SK-N-SH (cell line): Measurements from ENCODE around the gene KCNJ15. TPM values are rescaled to one million over a fixed set of nuclear protein-coding genes. Genes with fewer than 3 reads are reported as not detected.

Experiments
- CTCF ChIA-PET: fragments of 300-600, 350-600 bp; formaldehyde crosslinking; extraction: SDS; loops from one replicate; lab custom pipeline; 2021; lab: Yijun Ruan, JAX
- POLR2A ChIA-PET: fragments of 350-600 bp; sonication (Branson Sonifier 250); formaldehyde crosslinking; extraction: SDS; loops from one replicate; lab custom pipeline; 2020; ENCODE audit warnings: antibody characterized with exemption, inconsistent platforms; lab: Yijun Ruan, JAX
- DNase-seq: peaks from one replicate; pipeline ENCODE4 v3.0.0; 2012
- H2AFZ ChIP-seq: fragments of 200-600 bp; sonication (generic); 2 replicates; pipeline ENCODE4 v1.8.1; 2016; ENCODE audit warnings: antibody characterized with exemption, mild to moderate bottlenecking, low read depth
- H3F3A ChIP-seq: fragments of 200-600 bp; sonication (generic); replicated peaks from 2 replicates; pipeline ENCODE3; 2016; ENCODE audit warnings: antibody characterized with exemption, mild to moderate bottlenecking; ENCODE audit not compliant: insufficient read depth
- H3K27ac ChIP-seq, 2 experiments: fragments of 200-500 bp in 1 of 2; fragments of 200-600 bp in 1 of 2; sonication (Bioruptor generic) in 1 of 2; sonication (generic), shearing (Covaris generic) in 1 of 2; 2 replicates each; pipeline versions ENCODE4 v1.5.1 to v1.6.1; 2014 to 2016; ENCODE audit warnings: low read depth in 2 of 2, inconsistent platforms in 1 of 2, low read length in 1 of 2, mild to moderate bottlenecking in 1 of 2, mixed read lengths in 1 of 2
- H3K27me3 ChIP-seq: fragments of 200-600 bp; sonication (generic), shearing (Covaris generic); 2 replicates; pipeline ENCODE4 v1.6.1; 2016; ENCODE audit warnings: mixed run types; ENCODE audit not compliant: insufficient read depth
- H3K36me3 ChIP-seq, 2 experiments: fragments of 200-500 bp in 1 of 2; fragments of 200-600 bp in 1 of 2; sonication (Bioruptor generic) in 1 of 2; sonication (generic) in 1 of 2; replicated peaks in 1 of 2; 2 replicates each; pipeline versions ENCODE3 to v1.5.1; 2014 to 2016; ENCODE audit warnings: low read length in 1 of 2, mild to moderate bottlenecking in 1 of 2; ENCODE audit not compliant: insufficient read depth in 2 of 2, control insufficient read depth in 1 of 2
- H3K4me1 ChIP-seq, 2 experiments: fragments of 200-500 bp in 1 of 2; fragments of 200-600 bp in 1 of 2; sonication (Bioruptor generic) in 1 of 2; sonication (generic), shearing (Covaris generic) in 1 of 2; 2 replicates each; pipeline versions ENCODE4 v1.5.1 to v1.6.1; 2014 to 2016; ENCODE audit warnings: low read depth in 1 of 2, low read length in 1 of 2, mixed run types in 1 of 2; ENCODE audit not compliant: insufficient read depth in 2 of 2, control insufficient read depth in 1 of 2
- H3K4me2 ChIP-seq: fragments of 200-600 bp; sonication (generic), shearing (Covaris generic); 2 replicates; pipeline ENCODE4 v1.6.1; 2017; ENCODE audit warnings: mixed run types
- H3K4me3 ChIP-seq, 2 experiments: fragments of 200-500 bp in 1 of 2; fragments of 200-600 bp in 1 of 2; sonication (Bioruptor generic) in 1 of 2; sonication (generic), shearing (Covaris generic) in 1 of 2; 2 replicates each; pipeline versions ENCODE4 v1.5.1 to v1.8.1; 2014 to 2016; ENCODE audit warnings: low read depth in 2 of 2, inconsistent platforms in 1 of 2, low read length in 1 of 2, mild to moderate bottlenecking in 1 of 2, mixed read lengths in 1 of 2, moderate library complexity in 1 of 2
- H3K79me2 ChIP-seq: fragments of 200-600 bp; sonication (generic); 2 replicates; pipeline ENCODE4 v1.8.1; 2017; ENCODE audit warnings: mild to moderate bottlenecking; ENCODE audit not compliant: insufficient read depth
- H3K9ac ChIP-seq: fragments of 200-600 bp; sonication (generic); 2 replicates; pipeline ENCODE4 v1.6.1; 2017; ENCODE audit warnings: mixed run types
- H3K9me2 ChIP-seq: fragments of 200-600 bp; sonication (generic); 2 replicates; pipeline ENCODE4 v1.6.1; 2017; ENCODE audit warnings: mixed run types
- H3K9me3 ChIP-seq: fragments of 200-600 bp; sonication (generic); 2 replicates; pipeline ENCODE4 v1.6.1; 2017; ENCODE audit warnings: mixed run types, mild to moderate bottlenecking, moderate library complexity
- H4K20me1 ChIP-seq: fragments of 200-600 bp; sonication (generic); 2 replicates; pipeline ENCODE4 v1.6.1; 2017; ENCODE audit warnings: mild to moderate bottlenecking, mixed run types; ENCODE audit not compliant: insufficient read depth
- ELF1 ChIP-seq: IDR thresholded peaks from 2 replicates; pipeline ENCODE4 v1.4.0; 2012
- EP300 ChIP-seq, 2 experiments: IDR thresholded peaks; 2 replicates each; pipeline versions ENCODE4 v1.4.0 to v1.6.1; 2012; ENCODE audit warnings: borderline replicate concordance in 1 of 2, low read depth in 1 of 2, low read length in 1 of 2
- FOSL2 ChIP-seq: IDR thresholded peaks from 2 replicates; pipeline ENCODE4 v1.4.0; 2012; ENCODE audit warnings: low read depth, mild to moderate bottlenecking, moderate library complexity, borderline replicate concordance
- FOXJ3 ChIP-seq: sonication (generic); formaldehyde crosslinking; IDR thresholded peaks from 2 replicates; pipeline ENCODE4 v1.5.1; 2020; ENCODE audit warnings: mild to moderate bottlenecking, missing genetic modification reagents
- FOXM1 ChIP-seq: IDR thresholded peaks from 2 replicates; pipeline ENCODE4 v1.4.0; 2012; ENCODE audit warnings: low read depth, mild to moderate bottlenecking
- GABPA ChIP-seq: IDR thresholded peaks from 2 replicates; pipeline ENCODE4 v1.4.0; 2012; ENCODE audit warnings: low read depth, mild to moderate bottlenecking
- NFIC ChIP-seq: IDR thresholded peaks from 2 replicates; pipeline ENCODE4 v1.4.0; 2012; ENCODE audit warnings: borderline replicate concordance
- RAD21 ChIP-seq: IDR thresholded peaks from 2 replicates; pipeline ENCODE4 v1.6.1; 2012; ENCODE audit warnings: mild to moderate bottlenecking, low read length
- RCOR1 ChIP-seq: fragments of 150-350 bp; IDR thresholded peaks from 2 replicates; pipeline ENCODE4 v1.6.1; 2017; ENCODE audit warnings: antibody characterized with exemption, low read length
- RFX5 ChIP-seq: IDR thresholded peaks from 2 replicates; pipeline ENCODE4 v1.6.1; 2012; ENCODE audit warnings: mild to moderate bottlenecking, improper control_type of control experiment, low read length
- RXRA ChIP-seq: IDR thresholded peaks from 2 replicates; pipeline ENCODE4 v1.4.0; 2012; ENCODE audit warnings: low read depth, mild to moderate bottlenecking, borderline replicate concordance
- SIN3A ChIP-seq: IDR thresholded peaks from 2 replicates; pipeline ENCODE4 v1.6.1; 2012; ENCODE audit warnings: low read depth, mild to moderate bottlenecking, low read length, moderate library complexity, borderline replicate concordance
- SMC3 ChIP-seq: IDR thresholded peaks from 2 replicates; pipeline ENCODE4 v1.6.1; 2012; ENCODE audit warnings: low read depth, low read length, improper control_type of control experiment
- TAF1 ChIP-seq: IDR thresholded peaks from 2 replicates; pipeline ENCODE4 v1.6.1; 2012; ENCODE audit warnings: low read depth, mild to moderate bottlenecking, low read length, moderate library complexity, borderline replicate concordance
- TEAD4 ChIP-seq: IDR thresholded peaks from 2 replicates; pipeline ENCODE4 v1.4.0; 2012; ENCODE audit warnings: mild to moderate bottlenecking, borderline replicate concordance; ENCODE audit not compliant: insufficient read depth
- WGBS: methylation state at CpG from one replicate; pipeline ENCODE4 v1.1.6; 2017; ENCODE audit warnings: low lambda C conversion rate; 5-methylcytosine and 5-hydroxymethylcytosine counted together
- polyA plus RNA-seq, 3 experiments: library from polyadenylated mRNA; depleted of rRNA; stranded (reverse); fragments of >200 nt; gene quantifications; 2 replicates each; pipeline ENCODE4 v1.2.3, GENCODE V29; 2012
- TF ChIP-seq, protein P1 (sequence below): fragments of 200-600 bp; sonication (generic); IDR thresholded peaks from 2 replicates; pipeline ENCODE4 v1.6.1; 2017; ENCODE audit warnings: antibody characterized with exemption, mild to moderate bottlenecking, moderate library complexity
- TF ChIP-seq, protein P2 (sequence below): fragments of 150-350 bp; IDR thresholded peaks from 2 replicates; pipeline ENCODE4 v1.6.1; 2016; ENCODE audit warnings: mild to moderate bottlenecking, low read depth, low read length
- TF ChIP-seq, protein P3 (sequence below): IDR thresholded peaks from 2 replicates; pipeline ENCODE4; 2012
- TF ChIP-seq, protein P4 (sequence below): IDR thresholded peaks from 2 replicates; pipeline ENCODE4 v1.4.0; 2012; ENCODE audit warnings: low read depth, borderline replicate concordance
- TF ChIP-seq, protein P5 (sequence below): fragments of 150-350 bp; IDR thresholded peaks from 2 replicates; pipeline ENCODE4 v1.6.1; 2017; ENCODE audit warnings: antibody characterized with exemption, low read length, low read depth, borderline replicate concordance

The KCNJ15 gene
- polyA plus RNA-seq, 1 of the 3 experiments (the other 2 are of a cell fraction), result 0.03 TPM

DNA sequence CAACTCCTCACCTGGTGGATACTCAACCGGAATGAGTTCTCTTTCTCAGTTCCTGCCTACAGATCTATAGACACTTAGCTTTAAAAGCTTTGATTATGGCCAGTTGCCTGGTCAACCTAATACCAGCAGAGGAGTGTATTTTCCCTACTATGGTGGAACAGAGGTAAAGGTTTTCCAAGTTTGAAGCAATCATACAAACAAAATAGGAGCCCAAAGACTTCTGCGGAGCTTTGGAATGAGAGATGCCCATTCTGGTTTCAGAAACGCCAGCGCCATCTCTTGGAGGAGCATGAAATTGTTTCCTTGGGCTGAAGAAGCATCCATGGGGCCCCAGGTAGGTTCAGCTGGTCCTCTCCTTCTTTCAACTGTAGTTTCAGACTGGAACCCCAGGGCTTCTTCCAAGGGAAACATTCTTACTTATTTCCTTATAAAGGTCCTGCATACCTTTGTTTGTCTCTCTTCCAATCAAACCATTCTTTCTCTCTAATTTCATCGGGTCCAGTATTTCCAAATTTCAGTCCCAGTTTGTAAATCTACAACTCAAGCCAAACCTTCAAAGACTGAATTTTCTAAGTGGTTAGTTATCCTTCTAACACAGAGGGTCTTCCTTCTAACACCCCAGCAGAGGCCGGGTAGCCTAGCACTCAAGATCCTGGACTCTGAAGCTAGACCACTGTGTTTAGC, 95.9 kb downstream of the KCNJ15 start:
- Histone ChIP-seq H3F3A (no peaks in the 10 kb centered on the region), H3K9me3 (no peaks in the 10 kb centered on the region), H3K9ac (no peak overlapping the region), H3K36me3 (no peaks in the 10 kb centered on the region), H3K27ac (peak overlapping the region in 1 of 2 experiments; percentile 46; a peak in 2 of 4 replicates), H3K9me2 (no peaks in the 10 kb centered on the region), H3K4me3 (peak overlapping the region in 1 of 2 experiments; percentile 14; a peak in 1 of 4 replicates), H3K4me2 (peak overlapping the region; percentile 8), H3K27me3 (no peaks in the 10 kb centered on the region), H3K4me1 (no peaks in the 10 kb centered on the region; a peak in 1 of 4 replicates), H3K79me2 (no peaks in the 10 kb centered on the region), H2AFZ (peak overlapping the region; percentile 32; the same call in 1 of the 2 replicates), H4K20me1 (no peaks in the 10 kb centered on the region)
- TF ChIP-seq, protein P1, sequence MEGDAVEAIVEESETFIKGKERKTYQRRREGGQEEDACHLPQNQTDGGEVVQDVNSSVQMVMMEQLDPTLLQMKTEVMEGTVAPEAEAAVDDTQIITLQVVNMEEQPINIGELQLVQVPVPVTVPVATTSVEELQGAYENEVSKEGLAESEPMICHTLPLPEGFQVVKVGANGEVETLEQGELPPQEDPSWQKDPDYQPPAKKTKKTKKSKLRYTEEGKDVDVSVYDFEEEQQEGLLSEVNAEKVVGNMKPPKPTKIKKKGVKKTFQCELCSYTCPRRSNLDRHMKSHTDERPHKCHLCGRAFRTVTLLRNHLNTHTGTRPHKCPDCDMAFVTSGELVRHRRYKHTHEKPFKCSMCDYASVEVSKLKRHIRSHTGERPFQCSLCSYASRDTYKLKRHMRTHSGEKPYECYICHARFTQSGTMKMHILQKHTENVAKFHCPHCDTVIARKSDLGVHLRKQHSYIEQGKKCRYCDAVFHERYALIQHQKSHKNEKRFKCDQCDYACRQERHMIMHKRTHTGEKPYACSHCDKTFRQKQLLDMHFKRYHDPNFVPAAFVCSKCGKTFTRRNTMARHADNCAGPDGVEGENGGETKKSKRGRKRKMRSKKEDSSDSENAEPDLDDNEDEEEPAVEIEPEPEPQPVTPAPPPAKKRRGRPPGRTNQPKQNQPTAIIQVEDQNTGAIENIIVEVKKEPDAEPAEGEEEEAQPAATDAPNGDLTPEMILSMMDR, result peak; percentile 89
- TF ChIP-seq GABPA (no peak), ELF1 (no peak), RAD21 (peak; percentile 69), SIN3A (no peak), RXRA (no peak), FOXJ3 (CRISPR knock-in tag) (no peak), SMC3 (peak; percentile 76)
- TF ChIP-seq, protein P2, sequence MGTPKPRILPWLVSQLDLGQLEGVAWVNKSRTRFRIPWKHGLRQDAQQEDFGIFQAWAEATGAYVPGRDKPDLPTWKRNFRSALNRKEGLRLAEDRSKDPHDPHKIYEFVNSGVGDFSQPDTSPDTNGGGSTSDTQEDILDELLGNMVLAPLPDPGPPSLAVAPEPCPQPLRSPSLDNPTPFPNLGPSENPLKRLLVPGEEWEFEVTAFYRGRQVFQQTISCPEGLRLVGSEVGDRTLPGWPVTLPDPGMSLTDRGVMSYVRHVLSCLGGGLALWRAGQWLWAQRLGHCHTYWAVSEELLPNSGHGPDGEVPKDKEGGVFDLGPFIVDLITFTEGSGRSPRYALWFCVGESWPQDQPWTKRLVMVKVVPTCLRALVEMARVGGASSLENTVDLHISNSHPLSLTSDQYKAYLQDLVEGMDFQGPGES, result no peak
- 49% methylated on average over 6 of the region's 6 CpGs for WGBS
- ChIA-PET CTCF (interaction anchor here (0.6 to 3.3 kb wide), 13 partner anchors 9 to 678 kb away, joined by 3 to 37 read pairs (median 4); no protein-coding TSS in a partner anchor), POLR2A (no interaction called here)
- peak; percentile 35 for DNase-seq

DNA sequence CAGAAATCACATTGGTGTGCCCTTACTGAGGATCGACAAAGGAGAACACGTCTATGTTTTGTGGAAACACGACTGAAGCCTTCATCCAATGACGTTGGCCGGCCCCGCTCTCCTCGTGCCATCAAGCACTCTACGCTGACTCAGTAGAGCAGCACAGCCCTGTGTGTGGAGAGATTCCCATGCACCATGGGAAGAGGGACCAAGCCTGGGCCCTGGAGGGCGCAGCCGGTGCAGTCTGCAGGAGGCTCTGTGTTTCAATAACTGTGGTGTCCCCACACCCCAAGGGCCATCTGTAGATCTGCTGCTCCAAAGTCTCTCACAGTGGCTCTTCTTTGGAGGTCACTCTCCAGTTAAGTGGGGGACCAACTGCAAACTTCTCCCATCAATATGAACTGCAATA, 97.4 kb downstream of the KCNJ15 start:
- ChIA-PET POLR2A (no interaction called here), CTCF (interaction anchor here (1.1 to 5.3 kb wide), 11 partner anchors 74 to 783 kb away, joined by 3 to 64 read pairs (median 8); no protein-coding TSS in a partner anchor)
- Histone ChIP-seq H4K20me1 (no peaks in the 10 kb centered on the region), H3K9me2 (no peaks in the 10 kb centered on the region), H3K9ac (no peak overlapping the region), H3K27ac (no peak overlapping the region), H3K27me3 (no peaks in the 10 kb centered on the region), H2AFZ (no peak overlapping the region), H3K4me2 (no peak overlapping the region), H3K36me3 (no peaks in the 10 kb centered on the region), H3K79me2 (no peaks in the 10 kb centered on the region), H3K4me1 (no peaks in the 10 kb centered on the region; a peak in 1 of 4 replicates), H3F3A (no peaks in the 10 kb centered on the region), H3K9me3 (no peaks in the 10 kb centered on the region), H3K4me3 (no peak overlapping the region)
- WGBS, result 92% methylated on average over 10 of the region's 10 CpGs
- no peak for DNase-seq
- TF ChIP-seq RCOR1 (no peak), FOXM1 (no peak), SIN3A (no peak), TAF1 (no peak), RAD21 (no peak), FOSL2 (no peak), EP300 (IDR thresholded peaks at IDR 0.05; ENCODE audit: borderline replicate concordance in 1 of 2, low read depth in 1 of 2, low read length in 1 of 2) (no peak), RFX5 (no peak), TEAD4 (no peak), NFIC (no peak)
- TF ChIP-seq, protein P3, sequence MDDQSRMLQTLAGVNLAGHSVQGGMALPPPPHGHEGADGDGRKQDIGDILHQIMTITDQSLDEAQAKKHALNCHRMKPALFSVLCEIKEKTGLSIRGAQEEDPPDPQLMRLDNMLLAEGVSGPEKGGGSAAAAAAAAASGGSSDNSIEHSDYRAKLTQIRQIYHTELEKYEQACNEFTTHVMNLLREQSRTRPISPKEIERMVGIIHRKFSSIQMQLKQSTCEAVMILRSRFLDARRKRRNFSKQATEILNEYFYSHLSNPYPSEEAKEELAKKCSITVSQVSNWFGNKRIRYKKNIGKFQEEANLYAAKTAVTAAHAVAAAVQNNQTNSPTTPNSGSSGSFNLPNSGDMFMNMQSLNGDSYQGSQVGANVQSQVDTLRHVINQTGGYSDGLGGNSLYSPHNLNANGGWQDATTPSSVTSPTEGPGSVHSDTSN, result no peak
- TF ChIP-seq, protein P2, result no peak
- TF ChIP-seq, protein P4, sequence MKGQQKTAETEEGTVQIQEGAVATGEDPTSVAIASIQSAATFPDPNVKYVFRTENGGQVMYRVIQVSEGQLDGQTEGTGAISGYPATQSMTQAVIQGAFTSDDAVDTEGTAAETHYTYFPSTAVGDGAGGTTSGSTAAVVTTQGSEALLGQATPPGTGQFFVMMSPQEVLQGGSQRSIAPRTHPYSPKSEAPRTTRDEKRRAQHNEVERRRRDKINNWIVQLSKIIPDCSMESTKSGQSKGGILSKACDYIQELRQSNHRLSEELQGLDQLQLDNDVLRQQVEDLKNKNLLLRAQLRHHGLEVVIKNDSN, result no peak
- TF ChIP-seq, protein P5, sequence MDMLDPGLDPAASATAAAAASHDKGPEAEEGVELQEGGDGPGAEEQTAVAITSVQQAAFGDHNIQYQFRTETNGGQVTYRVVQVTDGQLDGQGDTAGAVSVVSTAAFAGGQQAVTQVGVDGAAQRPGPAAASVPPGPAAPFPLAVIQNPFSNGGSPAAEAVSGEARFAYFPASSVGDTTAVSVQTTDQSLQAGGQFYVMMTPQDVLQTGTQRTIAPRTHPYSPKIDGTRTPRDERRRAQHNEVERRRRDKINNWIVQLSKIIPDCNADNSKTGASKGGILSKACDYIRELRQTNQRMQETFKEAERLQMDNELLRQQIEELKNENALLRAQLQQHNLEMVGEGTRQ, result no peak
